Activated CD8-positive, alpha-beta memory T cell treated with anti-CD3 and anti-CD28 coated beads for 24 hours (primary cell): ENCODE measurements around the gene TRAF3IP3.

Experiments used
- DNase-seq: peaks from one replicate; pipeline ENCODE4 v3.0.0-alpha.2; 2020

TRAF3IP3 gene, protein sequence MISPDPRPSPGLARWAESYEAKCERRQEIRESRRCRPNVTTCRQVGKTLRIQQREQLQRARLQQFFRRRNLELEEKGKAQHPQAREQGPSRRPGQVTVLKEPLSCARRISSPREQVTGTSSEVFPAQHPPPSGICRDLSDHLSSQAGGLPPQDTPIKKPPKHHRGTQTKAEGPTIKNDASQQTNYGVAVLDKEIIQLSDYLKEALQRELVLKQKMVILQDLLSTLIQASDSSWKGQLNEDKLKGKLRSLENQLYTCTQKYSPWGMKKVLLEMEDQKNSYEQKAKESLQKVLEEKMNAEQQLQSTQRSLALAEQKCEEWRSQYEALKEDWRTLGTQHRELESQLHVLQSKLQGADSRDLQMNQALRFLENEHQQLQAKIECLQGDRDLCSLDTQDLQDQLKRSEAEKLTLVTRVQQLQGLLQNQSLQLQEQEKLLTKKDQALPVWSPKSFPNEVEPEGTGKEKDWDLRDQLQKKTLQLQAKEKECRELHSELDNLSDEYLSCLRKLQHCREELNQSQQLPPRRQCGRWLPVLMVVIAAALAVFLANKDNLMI

GRCh38 chr1:209755926-209756614 lies at the start of gene TRAF3IP3:
TSS of gene TRAF3IP3 (plus strand) at chr1:209756053. CDS start at chr1:209760040, 3,987 bp downstream.
- DNase-seq = peak; percentile 85

- no peak for DNase-seq
Observed at GRCh38 chr1:209706622-209707021, 49.2 kb upstream of the TRAF3IP3 start.

DNA sequence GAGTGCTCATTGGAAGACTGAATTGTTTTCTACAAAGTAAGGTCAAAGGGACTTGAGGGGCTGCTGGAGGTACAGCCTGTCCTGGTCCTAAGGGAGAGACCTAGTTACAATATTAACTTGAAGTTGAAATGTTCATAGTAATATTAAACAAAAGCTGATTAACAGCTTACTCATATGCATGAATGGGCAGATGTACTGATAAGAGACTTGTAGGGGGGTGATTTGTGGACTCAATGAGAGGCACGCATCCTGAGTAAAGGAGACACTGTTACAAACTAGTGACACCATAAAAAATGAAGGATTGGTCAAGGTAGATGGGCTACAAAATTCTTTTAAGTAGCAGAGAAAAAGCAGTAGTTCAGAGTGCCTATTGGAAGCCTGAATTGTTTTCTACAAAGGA lies 48.5 kb upstream of the TRAF3IP3 start:
- no peak for DNase-seq

DNA sequence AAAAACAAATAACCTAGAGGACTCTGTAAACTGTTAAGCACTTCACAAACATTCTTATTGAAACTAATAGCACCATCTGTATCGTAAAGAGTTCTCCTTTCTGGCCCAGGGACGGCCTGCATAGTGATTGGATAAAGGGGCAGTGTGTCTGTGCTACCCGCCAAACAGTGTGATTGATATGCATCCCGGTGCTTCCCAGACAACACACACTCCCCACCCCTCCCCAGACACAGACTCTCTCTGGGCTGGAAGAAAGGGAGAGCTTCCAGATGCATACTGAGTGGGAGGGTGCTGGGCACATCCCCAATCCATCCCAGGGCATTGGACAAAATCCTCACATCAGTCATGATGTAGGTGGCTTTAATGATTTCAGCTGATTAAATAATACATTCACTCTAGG lies 47.6 kb upstream of the TRAF3IP3 start:
- DNase-seq = no peak

DNA sequence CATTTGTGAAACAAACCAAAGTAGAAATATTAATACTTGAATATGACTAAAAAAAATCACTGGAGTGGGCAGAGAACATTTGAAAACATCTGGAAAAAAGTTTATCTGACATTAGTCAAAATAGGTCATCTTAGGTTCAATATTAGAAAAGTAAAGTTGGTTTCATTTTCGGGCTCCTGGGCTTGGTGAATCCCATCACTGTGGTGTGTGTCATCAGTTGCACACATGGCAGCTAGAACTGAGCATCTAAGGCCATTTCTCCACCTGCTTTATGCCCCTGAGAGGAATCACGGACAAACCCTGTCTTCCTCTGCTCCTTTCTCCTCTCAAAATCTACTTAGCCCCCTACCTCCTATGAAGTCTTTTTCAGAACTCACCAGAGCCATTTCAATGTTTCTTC lies 45.8 kb upstream of the TRAF3IP3 start:
- DNase-seq = no peak

- DNase-seq = no peak
Observed at GRCh38 chr1:209710847-209711246, 45.0 kb upstream of the TRAF3IP3 start.

DNA sequence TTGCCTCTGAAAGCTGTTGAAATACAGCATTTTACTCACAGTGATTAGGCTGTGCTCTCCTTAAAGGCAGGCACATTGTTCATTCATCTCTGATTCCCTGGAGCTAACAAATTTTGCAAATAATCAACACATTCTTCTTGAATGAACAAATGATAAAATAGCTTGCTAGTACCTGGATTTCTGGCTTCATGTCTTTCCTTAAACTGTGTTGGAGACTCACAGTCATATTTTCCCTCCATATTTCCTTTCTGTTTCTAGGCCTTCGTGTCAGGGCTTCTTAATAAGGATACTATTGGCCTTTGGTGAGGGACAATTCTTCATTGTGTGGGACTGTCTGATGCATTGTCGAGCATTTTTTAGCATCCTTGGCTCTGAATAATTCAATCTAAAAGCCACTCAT lies 41.5 kb upstream of the TRAF3IP3 start:
- DNase-seq = no peak

DNA sequence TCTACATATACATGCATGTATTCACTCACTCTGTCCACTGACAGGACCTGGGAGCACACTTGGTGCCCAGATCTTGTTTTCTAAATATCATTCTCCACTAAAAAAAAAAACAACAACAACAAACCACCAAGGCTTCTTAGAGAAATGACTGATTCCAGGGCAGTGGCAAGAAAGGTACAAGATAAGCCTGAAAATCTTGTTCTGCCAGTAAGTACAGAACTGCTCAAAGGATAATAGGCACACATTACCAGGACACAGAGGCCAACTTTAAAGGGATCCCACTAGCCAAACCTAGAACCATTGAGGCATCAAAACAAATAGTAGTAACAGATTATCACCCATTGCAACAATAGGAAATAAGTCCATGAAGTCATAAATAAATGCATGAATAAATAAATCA lies 40.5 kb upstream of the TRAF3IP3 start:
- no peak for DNase-seq

- DNase-seq = no peak
Observed at GRCh38 chr1:209717818-209718217, 38.0 kb upstream of the TRAF3IP3 start.

- DNase-seq = no peak
Observed at GRCh38 chr1:209720326-209720725, 35.5 kb upstream of the TRAF3IP3 start.

- DNase-seq = no peak
Observed at GRCh38 chr1:209720826-209721225, 35.0 kb upstream of the TRAF3IP3 start.

- DNase-seq = no peak
Observed at GRCh38 chr1:209721323-209721722, 34.5 kb upstream of the TRAF3IP3 start.

DNA sequence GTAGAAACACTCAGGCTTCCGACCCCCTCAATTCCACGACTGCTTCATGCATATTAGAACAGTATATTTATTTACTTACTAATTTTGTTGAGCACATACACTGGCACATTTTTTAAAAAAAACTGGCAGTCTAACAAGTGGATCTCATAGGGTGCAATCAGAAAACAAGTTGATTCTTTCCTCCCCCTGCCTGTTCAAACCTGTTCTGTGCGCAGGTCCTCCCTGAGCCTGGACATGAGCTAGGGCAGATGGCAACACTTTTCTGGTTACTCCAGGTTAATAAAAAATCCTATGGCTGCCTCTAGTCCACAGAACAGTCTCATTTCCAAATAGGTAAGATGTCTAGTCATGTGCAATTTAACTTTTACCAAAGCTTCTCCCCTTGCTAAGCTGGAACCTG lies 32.6 kb upstream of the TRAF3IP3 start:
- no peak for DNase-seq

DNA sequence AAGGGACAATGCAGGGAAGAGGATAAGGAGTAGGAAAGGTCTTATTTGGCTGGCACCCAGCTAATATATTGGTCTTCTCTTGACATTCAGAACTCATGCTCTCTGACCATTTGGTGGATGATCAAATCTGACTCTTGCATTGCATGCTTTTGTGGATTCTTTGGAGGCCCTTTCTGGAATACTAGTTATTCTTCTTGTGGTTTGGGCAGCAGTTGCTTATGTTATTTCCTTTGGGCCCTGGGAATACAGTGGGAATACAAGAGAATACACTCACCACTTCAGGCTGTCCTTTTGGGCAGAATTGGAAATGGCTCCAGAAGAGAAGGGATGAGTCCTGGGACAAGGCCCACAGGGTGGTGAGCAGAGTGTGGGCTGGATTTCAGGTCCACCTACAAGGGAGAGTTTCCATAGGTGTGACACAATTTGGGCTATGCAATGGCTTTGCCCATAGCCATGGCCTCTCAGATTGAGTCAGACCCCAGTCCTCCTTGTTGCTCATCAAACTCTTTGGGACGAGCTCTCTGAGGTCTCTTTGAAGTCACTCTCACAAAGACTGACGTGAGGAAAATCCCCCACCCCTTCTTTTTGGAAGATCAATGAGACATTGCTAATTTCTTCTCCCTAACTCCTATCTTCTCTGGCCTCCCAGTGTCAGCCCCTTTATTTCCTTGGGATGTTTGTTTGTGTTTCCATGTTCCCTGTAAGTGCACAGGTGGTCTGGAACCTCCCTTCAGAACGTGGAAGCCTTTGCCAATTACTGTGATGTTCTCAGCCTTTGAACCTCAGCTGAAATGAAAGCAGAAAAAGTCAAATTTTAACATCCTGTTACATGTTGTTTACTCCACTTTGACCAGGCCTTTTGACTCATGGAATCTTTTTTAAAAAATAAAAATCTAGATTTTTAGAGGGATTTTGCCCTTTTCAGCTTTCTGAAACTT lies 31.8 kb upstream of the TRAF3IP3 start:
- peak; percentile 65 for DNase-seq

DNA sequence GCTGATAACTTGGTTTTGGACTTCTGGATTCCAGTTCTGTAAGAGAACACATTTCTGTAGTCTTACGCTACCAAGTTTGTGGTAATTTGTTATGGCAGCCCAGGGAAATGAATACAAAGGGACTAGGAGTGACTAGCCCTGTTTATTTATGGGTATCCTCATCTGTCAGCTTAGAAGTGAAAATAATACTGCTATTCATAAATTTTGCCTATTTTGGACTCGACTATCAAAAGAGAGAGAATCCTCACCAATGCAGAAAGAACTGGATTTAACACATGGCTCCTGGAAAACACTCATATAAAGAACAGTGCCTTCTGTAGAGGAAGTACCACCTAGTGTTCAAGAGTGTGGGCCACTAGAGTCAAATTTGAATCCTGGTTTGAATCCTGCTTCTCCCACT lies 28.6 kb upstream of the TRAF3IP3 start:
- no peak for DNase-seq

- no peak for DNase-seq
Observed at GRCh38 chr1:209727785-209728184, 28.1 kb upstream of the TRAF3IP3 start.

- DNase-seq = no peak
Observed at GRCh38 chr1:209728466-209728865, 27.4 kb upstream of the TRAF3IP3 start.

DNA sequence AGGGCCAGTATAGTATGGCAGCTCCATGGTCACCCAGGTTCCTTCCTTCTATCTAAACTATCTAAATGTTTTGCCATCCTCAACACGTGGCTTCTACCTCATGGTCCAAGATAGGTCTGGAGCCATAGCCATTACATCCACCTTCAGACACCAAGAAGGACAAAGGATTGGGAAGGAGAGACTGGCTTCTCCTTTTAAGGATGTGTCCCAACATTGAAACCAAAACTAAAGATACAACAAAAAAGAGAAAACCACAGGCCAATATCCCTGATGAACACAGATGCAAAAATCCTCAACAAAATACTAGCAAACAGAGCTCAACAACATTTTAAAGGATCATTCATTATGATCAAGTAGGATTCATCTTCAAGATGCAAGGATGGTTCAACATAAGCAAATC lies 26.4 kb upstream of the TRAF3IP3 start:
- DNase-seq = no peak

GRCh38 chr1:209732725-209733124 lies 23.1 kb upstream of the TRAF3IP3 start:
- DNase-seq = no peak

DNA sequence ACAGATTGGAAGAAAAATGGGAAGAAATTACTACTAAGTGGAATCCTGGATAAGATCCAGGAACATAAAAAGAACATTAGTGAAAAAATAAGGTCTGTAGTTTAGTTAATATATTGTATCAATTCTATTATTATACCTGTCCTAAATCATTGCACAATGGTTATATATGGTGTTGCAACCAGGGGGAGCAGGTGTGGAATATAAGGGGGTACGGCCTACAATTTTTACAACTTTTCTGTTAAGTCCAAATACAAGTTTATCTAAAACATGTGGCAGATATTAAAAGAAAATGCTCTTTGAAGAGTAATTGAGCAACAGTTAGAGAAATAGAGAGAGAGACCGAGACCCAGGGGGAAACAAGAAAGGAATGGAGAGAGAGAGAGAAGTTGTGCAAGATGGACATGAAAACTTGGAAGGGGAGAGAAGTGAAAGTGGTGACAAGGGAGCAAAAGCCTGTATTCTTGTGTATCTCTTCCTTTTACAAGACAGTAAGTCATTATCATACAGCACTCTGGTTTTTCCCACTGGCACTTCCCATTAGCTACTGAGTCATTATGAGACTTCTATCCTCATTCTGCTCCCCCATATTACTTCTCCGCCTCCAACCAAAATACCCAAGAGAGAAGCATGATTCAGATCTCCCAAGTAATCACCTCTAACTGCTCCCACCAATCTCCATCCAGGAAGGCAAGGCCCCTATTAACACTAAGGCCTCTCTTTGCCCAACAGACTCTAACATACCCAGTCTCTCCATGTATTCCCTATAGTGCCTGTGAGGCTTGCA lies 22.3 kb upstream of the TRAF3IP3 start:
- no peak for DNase-seq

DNA sequence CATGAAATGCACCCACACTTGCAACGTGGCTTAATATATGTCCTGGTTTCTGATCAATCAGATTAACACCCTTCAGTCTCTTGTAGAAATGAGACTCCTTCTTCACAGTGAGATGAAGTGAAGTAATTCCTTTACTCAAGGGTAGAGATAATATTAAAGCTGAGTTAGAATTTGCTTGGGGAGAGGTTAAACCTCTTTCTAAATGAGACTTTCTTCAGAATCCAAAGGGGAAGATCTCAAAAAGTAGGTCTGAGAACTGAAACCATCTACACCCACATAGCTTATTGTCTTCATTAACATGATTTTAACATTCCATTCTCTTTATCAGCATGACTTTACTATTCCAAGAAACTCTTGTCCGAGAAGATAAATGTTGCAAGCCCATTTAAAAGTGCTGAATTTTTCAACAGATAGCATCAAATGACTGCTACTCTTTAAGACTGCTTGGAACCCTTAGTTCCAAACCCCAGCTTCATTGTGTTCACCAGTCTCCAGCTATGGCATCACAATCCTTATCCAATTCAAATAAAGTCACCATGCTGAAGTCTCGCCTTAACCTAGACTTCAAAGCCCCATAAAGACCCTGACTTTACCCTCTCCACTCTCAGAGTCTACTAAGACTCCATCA lies 19.2 kb upstream of the TRAF3IP3 start:
- DNase-seq = no peak

- DNase-seq = no peak
Observed at GRCh38 chr1:209737118-209737505, 18.7 kb upstream of the TRAF3IP3 start.
